ENCODE results near the gene CALR.

GRCh38 chr19:12944104-12944674 lies 5.8 kb downstream of the CALR start:
- TF ChIP-seq POU6F1 (CRISPR knock-in tag; IDR thresholded peaks at IDR 0.05; ENCODE audit: borderline replicate concordance, low read depth) (no peak), ZC3H10 (CRISPR knock-in tag; IDR thresholded peaks at IDR 0.05) (no peak), RARB (CRISPR knock-in tag; IDR thresholded peaks at IDR 0.05) (no peak), OSR1 (CRISPR knock-in tag; IDR thresholded peaks at IDR 0.05) (no peak), ESRRG (CRISPR knock-in tag; IDR thresholded peaks at IDR 0.05) (no peak), BACH2 (CRISPR knock-in tag; IDR thresholded peaks at IDR 0.05; ENCODE audit: borderline replicate concordance) (no peak), ZFP30 (CRISPR knock-in tag; IDR thresholded peaks at IDR 0.05) (no peak), SNAI2 (CRISPR knock-in tag; IDR thresholded peaks at IDR 0.05) (no peak), PATZ1 (CRISPR knock-in tag; IDR thresholded peaks at IDR 0.05; ENCODE audit: borderline replicate concordance) (no peak), CREB5 (CRISPR knock-in tag; IDR thresholded peaks at IDR 0.05; ENCODE audit: low read depth) (no peak), ISL1 (CRISPR knock-in tag; IDR thresholded peaks at IDR 0.05) (no peak), ARNTL (CRISPR knock-in tag; IDR thresholded peaks at IDR 0.05; ENCODE audit: borderline replicate concordance, low read depth) (no peak), CSRNP3 (CRISPR knock-in tag; IDR thresholded peaks at IDR 0.05) (no peak)
